M059J (cell line): ENCODE measurements around the gene AMELX. TPM values are rescaled to one million over a fixed set of nuclear protein-coding genes. Genes with fewer than 3 reads are reported as not detected.
A peak's percentile ranks its signal among the peaks of the same experiment; 100 is the strongest.

Source experiments
- DNase-seq: peaks from one replicate; pipeline ENCODE4 v3.0.0-alpha.2; 2012; ENCODE audit warnings: low read depth
- total RNA-seq: library from RNA; depleted of rRNA; stranded (reverse); fragments of >200 nt; shearing (Covaris generic); gene quantifications from 2 replicates; pipeline ENCODE4 v1.2.3, GENCODE V29; 2014; rRNA removed

The AMELX gene
- total RNA-seq: not detected in 2 replicates

GRCh38 chrX:11293113-11293512 lies at the start of gene AMELX:
AMELX (plus strand) TSS chrX:11293413; CDS start chrX:11294789, 1,376 bp downstream.
- DNase-seq: no peak

- no peak for DNase-seq
Measured at GRCh38 chrX:11244636-11245035, 48.6 kb upstream of the AMELX start.

- no peak for DNase-seq
Measured at GRCh38 chrX:11254417-11255109, 38.6 kb upstream of the AMELX start.

- DNase-seq: no peak
Measured at GRCh38 chrX:11257290-11257689, 35.9 kb upstream of the AMELX start.

- no peak for DNase-seq
Measured at GRCh38 chrX:11257711-11258110, 35.5 kb upstream of the AMELX start.

GRCh38 chrX:11259437-11259836 lies 33.8 kb upstream of the AMELX start:
- no peak for DNase-seq

GRCh38 chrX:11261260-11261659 lies 32.0 kb upstream of the AMELX start:
- DNase-seq: peak; percentile 83

- DNase-seq: no peak
Measured at GRCh38 chrX:11264925-11265324, 28.3 kb upstream of the AMELX start.

- DNase-seq: no peak
Measured at GRCh38 chrX:11265352-11265751, 27.9 kb upstream of the AMELX start.

GRCh38 chrX:11266573-11267003 lies 26.6 kb upstream of the AMELX start:
- DNase-seq: no peak

- DNase-seq: no peak
Measured at GRCh38 chrX:11267425-11267824, 25.8 kb upstream of the AMELX start.

- DNase-seq: no peak
Measured at GRCh38 chrX:11269006-11269405, 24.2 kb upstream of the AMELX start.

GRCh38 chrX:11269996-11270395 lies 23.2 kb upstream of the AMELX start:
- DNase-seq: peak; percentile 77

GRCh38 chrX:11272290-11272689 lies 20.9 kb upstream of the AMELX start:
- peak; percentile 18 for DNase-seq

- DNase-seq: no peak
Measured at GRCh38 chrX:11272863-11273262, 20.4 kb upstream of the AMELX start.

GRCh38 chrX:11273544-11273943 lies 19.7 kb upstream of the AMELX start:
- peak; percentile 76 for DNase-seq

GRCh38 chrX:11282043-11282442 lies 11.2 kb upstream of the AMELX start:
- DNase-seq: no peak

- DNase-seq: no peak
Measured at GRCh38 chrX:11285651-11286050, 7.6 kb upstream of the AMELX start.

GRCh38 chrX:11287505-11287904 lies 5.7 kb upstream of the AMELX start:
- DNase-seq: no peak

GRCh38 chrX:11290416-11291102 lies 2.7 kb upstream of the AMELX start:
- DNase-seq: no peak

- DNase-seq: no peak
Measured at GRCh38 chrX:11296051-11296450, 2.8 kb downstream of the AMELX start.

GRCh38 chrX:11298600-11298999 lies 5.4 kb downstream of the AMELX start:
- DNase-seq: no peak

GRCh38 chrX:11304829-11305228 lies 11.6 kb downstream of the AMELX start:
- no peak for DNase-seq
